ENCODE measurements around the gene LMOD3. TPM values are rescaled to one million over a fixed set of nuclear protein-coding genes. Genes with fewer than 3 reads are reported as not detected.

The LMOD3 gene
- total and polyA plus RNA-seq, 2 of the 8 experiments (the other 6 are each of a cell fraction or from before 2014, with no cell fraction given) = not detected

- TF ChIP-seq, protein P1, sequence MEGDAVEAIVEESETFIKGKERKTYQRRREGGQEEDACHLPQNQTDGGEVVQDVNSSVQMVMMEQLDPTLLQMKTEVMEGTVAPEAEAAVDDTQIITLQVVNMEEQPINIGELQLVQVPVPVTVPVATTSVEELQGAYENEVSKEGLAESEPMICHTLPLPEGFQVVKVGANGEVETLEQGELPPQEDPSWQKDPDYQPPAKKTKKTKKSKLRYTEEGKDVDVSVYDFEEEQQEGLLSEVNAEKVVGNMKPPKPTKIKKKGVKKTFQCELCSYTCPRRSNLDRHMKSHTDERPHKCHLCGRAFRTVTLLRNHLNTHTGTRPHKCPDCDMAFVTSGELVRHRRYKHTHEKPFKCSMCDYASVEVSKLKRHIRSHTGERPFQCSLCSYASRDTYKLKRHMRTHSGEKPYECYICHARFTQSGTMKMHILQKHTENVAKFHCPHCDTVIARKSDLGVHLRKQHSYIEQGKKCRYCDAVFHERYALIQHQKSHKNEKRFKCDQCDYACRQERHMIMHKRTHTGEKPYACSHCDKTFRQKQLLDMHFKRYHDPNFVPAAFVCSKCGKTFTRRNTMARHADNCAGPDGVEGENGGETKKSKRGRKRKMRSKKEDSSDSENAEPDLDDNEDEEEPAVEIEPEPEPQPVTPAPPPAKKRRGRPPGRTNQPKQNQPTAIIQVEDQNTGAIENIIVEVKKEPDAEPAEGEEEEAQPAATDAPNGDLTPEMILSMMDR (IDR thresholded peaks at IDR 0.05; ENCODE audit: control extremely low read depth in 1 of 3, insufficient read depth in 1 of 3, low read depth in 1 of 3, low read length in 3 of 3) = no peak
- no peak for TF ChIP-seq GABPA (IDR thresholded peaks at IDR 0.05; ENCODE audit: borderline replicate concordance, insufficient read depth, low read length)
Observed at GRCh38 chr3:69104586-69104985, 17.8 kb downstream of the LMOD3 start (continued).

All from H1 (cell line).